HFFc6 (cell line): ENCODE results near the gene ZMPSTE24. TPM values are rescaled to one million over a fixed set of nuclear protein-coding genes. Genes with fewer than 3 reads are reported as not detected.
"Not testable (repeated sequence)": the region's sequence is repeated elsewhere in the genome, so short reads cannot be mapped to it uniquely, and the experiment has no call there.

Experiments used
- DNase-seq: peaks from one replicate; pipeline ENCODE4 v3.0.0-alpha.2; 2018
- H3K27ac Mint-ChIP-seq: 2 replicates; pipeline ENCODE4 v1.8.0; 2020; ENCODE audit warnings: mild to moderate bottlenecking, mixed read lengths
- H3K27me3 Mint-ChIP-seq: 2 replicates; pipeline ENCODE4 v1.8.0; 2021; ENCODE audit warnings: mild to moderate bottlenecking, moderate library complexity, mixed read lengths; ENCODE audit not compliant: insufficient read depth
- H3K36me3 Mint-ChIP-seq: 2 replicates; pipeline ENCODE4 v1.8.0; 2021; ENCODE audit warnings: low read depth, mixed read lengths
- H3K4me1 Mint-ChIP-seq: 2 replicates; pipeline ENCODE4 v1.8.0; 2020; ENCODE audit warnings: low read depth, mixed read lengths
- H3K4me3 Mint-ChIP-seq: 2 replicates; pipeline ENCODE4 v1.8.0; 2020; ENCODE audit warnings: mild to moderate bottlenecking, moderate library complexity, mixed read lengths
- H3K9me3 Mint-ChIP-seq: 2 replicates; pipeline ENCODE4 v1.8.0; 2020; ENCODE audit warnings: mild to moderate bottlenecking, mixed read lengths
- long read RNA-seq: library from polyadenylated mRNA; unstranded; transcript quantifications from one replicate; pipeline ENCODE4 v2.0.0, GENCODE V29; 2019
- total RNA-seq, 6 experiments: library from RNA; stranded (reverse); fragmentation: NEBNext Ultra II Directional; extraction: Animal tissue kit (Norgen Biotek cat#: 25700); gene quantifications; 2 replicates in 1 of 6; 3 replicates in 5 of 6; pipeline ENCODE4 v1.2.3, GENCODE V29; 2021
- TF ChIP-seq, protein P1 (sequence below): fragments of 200-600 bp; sonication (generic); IDR thresholded peaks from 2 replicates; pipeline ENCODE4 v1.5.0; 2021; ENCODE audit warnings: antibody characterized with exemption, mild to moderate bottlenecking

The ZMPSTE24 gene
- 10 to 100 TPM; 66.4 to 79.3 (median 78.3) TPM for total RNA-seq
- long read RNA-seq, transcript ZMPSTE24-201 (10 exons, 3,108 nt): major isoform, 120 of 150 reads
- long read RNA-seq, partial matches to known transcripts: 12 of 150 reads
- long read RNA-seq, other reads (novel, unspliced or antisense): 15 of 150 reads

DNA sequence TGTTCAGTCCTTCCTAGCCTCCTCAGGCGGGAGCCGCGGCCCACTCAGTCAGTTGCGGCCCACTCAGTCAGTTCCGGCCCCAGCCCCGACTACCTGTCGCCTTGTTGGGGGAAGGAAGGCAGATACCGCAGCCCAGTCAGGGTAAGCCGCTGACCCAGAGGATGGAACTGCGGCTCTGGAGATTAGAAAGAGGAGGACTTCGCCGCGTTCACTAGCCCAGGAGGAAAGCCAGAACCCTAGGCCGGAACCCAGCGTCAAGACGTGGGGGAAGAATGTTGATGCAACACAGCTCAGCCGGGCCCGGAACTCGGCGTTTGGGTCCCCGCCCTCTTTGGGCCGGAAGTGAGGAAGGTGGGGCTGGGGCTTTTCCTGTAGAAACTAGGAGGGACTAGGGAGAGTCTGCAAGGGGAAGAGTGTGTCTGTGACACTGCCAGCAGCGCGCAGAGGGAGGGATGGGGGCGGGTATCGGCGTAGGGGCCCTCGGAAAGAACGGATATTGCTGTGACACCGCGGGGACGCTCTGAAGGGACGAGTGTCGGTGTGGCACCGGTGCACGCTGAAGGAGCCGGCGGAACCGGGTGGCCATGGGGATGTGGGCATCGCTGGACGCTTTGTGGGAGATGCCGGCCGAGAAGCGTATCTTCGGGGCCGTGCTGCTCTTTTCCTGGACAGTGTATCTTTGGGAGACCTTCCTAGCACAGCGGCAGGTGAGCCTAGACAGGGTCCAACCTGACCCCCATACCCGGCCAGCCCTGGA is at the start of gene ZMPSTE24:
Gene ZMPSTE24, plus strand, starts transcription at position 549 of the 757 bp plus-strand sequence. Its CDS starts 36 bp downstream, at position 585.
- H3K9me3 Mint-ChIP-seq: no peaks in the 10 kb centered on the region
- TF ChIP-seq, protein P1, sequence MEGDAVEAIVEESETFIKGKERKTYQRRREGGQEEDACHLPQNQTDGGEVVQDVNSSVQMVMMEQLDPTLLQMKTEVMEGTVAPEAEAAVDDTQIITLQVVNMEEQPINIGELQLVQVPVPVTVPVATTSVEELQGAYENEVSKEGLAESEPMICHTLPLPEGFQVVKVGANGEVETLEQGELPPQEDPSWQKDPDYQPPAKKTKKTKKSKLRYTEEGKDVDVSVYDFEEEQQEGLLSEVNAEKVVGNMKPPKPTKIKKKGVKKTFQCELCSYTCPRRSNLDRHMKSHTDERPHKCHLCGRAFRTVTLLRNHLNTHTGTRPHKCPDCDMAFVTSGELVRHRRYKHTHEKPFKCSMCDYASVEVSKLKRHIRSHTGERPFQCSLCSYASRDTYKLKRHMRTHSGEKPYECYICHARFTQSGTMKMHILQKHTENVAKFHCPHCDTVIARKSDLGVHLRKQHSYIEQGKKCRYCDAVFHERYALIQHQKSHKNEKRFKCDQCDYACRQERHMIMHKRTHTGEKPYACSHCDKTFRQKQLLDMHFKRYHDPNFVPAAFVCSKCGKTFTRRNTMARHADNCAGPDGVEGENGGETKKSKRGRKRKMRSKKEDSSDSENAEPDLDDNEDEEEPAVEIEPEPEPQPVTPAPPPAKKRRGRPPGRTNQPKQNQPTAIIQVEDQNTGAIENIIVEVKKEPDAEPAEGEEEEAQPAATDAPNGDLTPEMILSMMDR: no peak
- peaks cover 12% of the 10 kb centered on the region for H3K36me3 Mint-ChIP-seq
- H3K4me1 Mint-ChIP-seq: peaks cover 28% of the 10 kb centered on the region
- H3K4me3 Mint-ChIP-seq: peak within 1 kb of the TSS; percentile 96
- peaks cover 2% of the 10 kb centered on the region; the same call in 1 of the 2 replicates for H3K27me3 Mint-ChIP-seq
- peak within 1 kb of the TSS; percentile 99 for H3K27ac Mint-ChIP-seq
- peak; percentile 99 for DNase-seq

DNA sequence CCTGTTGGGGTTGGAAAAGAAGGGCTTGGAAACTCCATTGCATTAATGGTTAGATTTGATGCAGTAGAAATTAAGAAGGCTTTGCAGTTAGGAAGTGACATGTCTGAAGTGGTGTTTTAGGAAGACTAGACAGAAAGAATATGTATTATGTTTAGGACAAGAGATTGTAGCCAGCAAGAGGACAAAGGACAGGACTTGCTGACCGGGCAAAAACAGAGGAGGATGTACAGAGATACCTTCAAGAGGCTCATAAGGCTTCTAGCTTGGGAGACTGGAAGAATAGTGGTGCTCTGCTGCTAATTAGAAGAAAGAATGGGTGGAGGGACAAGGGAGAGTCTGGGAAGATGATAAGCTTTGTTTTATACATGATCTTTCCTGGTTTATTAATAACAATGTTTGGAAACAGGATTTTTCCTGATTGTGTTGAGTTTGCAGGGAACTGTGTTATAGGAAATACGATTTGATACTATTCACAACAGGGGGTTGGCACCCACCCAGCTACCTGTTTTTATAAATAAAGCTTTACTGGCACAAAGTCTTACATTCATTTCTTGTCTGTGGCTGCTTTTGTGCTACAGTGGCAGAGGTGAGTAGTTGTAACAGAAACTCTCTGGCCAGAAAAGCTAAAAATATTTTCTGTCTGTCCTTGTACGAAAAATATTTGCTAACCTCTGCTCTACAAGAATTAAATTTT is 47.4 kb upstream of the ZMPSTE24 start:
- no peak for DNase-seq
- no peak overlapping the region for H3K4me3 Mint-ChIP-seq
- no peaks in the 10 kb centered on the region for H3K9me3 Mint-ChIP-seq
- H3K36me3 Mint-ChIP-seq: peaks cover 11% of the 10 kb centered on the region
- TF ChIP-seq, protein P1: no peak
- no peaks in the 10 kb centered on the region for H3K4me1 Mint-ChIP-seq
- H3K27ac Mint-ChIP-seq: no peak overlapping the region; the same call in 1 of the 2 replicates
- H3K27me3 Mint-ChIP-seq: no peaks in the 10 kb centered on the region

DNA sequence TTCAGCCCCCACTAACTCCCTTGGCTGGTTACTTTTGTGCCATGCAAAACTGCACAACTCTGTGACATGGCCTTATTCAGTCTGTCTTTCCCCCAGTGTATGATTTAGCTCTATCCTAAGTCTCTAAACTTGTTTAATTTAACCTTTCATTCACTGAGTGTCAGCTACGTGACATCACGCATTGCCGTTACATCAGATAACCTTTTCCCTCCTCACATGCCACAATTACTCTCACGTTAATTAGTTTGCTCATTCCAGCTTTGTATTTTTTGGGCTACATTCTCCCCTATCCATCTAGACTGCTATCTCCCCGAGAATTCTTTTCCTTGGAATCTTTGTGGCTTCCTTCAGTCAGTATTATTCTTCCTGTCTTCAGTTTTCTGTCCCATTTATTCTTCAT is 39.7 kb upstream of the ZMPSTE24 start:
- Mint-ChIP-seq H3K4me3 (no peak overlapping the region), H3K9me3 (no peaks in the 10 kb centered on the region), H3K27ac (no peak overlapping the region), H3K4me1 (no peaks in the 10 kb centered on the region), H3K36me3 (peaks cover 21% of the 10 kb centered on the region), H3K27me3 (no peaks in the 10 kb centered on the region)
- no peak for DNase-seq
- TF ChIP-seq, protein P1: no peak

DNA sequence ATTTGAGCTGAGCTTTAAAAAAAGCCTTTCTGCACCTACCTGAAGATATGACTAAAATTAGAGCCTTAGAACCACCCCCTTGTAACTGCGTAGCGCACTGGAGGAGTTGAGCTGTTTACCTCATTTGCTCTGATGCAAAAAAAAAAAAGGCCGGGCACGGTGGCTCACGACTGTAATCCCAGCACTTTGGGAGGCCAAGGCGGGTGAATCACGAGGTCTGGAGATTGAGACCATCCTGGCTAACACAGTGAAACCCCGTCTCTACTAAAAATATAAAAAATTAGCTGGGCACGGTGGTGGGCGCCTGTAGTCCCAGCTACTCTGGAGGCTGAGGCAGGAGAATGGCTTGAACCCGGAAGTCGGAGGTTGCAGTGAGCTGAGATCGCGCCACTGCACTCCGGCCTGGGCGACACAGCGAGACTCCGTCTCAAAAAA is 36.5 kb upstream of the ZMPSTE24 start:
- not testable (repeated sequence) for H3K4me1 Mint-ChIP-seq, DNase-seq, H3K4me3 Mint-ChIP-seq, H3K9me3 Mint-ChIP-seq, H3K27ac Mint-ChIP-seq, H3K27me3 Mint-ChIP-seq
- H3K36me3 Mint-ChIP-seq: peaks cover 13% of the 10 kb centered on the region; the same call in 1 of the 2 replicates

DNA sequence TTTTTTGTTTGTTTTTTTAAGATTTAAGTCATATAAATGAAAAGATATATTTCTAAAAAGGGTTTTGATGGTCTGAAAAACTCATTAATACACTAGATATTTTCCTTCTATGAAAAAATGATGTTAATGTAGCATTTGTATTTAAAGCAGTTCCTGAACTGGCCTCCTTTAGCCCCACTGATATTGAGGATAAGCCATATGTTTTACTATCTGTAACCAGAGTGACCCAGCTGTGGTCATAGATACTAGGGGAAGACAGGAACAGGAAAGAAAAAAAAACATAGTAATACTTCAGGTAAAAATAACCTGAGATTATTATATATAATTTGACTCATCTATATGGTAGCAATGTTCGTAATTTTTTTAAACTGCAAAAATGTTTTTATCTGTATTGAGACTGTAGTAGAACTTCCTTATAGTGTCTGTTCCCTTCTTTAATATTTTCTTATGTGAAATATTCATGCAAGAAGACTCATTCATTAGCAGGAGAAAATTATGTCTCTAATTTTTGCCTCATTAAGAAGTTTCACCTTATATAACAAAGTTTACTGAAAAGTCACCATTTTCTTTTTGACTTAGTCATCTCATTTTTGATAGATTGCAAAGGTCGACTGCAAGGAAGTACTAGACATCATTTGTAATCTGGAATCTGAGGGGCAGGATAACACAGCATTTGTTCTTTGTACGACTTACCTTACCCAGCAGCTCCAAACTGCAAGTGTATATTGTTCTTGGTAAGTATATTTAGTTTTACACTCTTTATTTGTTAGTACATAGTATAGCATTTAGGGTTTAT is 35.9 kb upstream of the ZMPSTE24 start:
- Mint-ChIP-seq H3K27me3 (no peaks in the 10 kb centered on the region; the same call in 1 of the 2 replicates), H3K4me1 (peaks cover 9% of the 10 kb centered on the region), H3K27ac (no peak overlapping the region), H3K9me3 (no peaks in the 10 kb centered on the region), H3K36me3 (peaks cover 13% of the 10 kb centered on the region; the same call in 1 of the 2 replicates), H3K4me3 (no peak overlapping the region)
- DNase-seq: no peak
- TF ChIP-seq, protein P1: no peak
